Stimulated activated naive CD4-positive, alpha-beta T cell (primary cell): ENCODE measurements around the gene ESM1.

Source experiments
- DNase-seq, 6 experiments: peaks; one replicate each; lab custom pipeline; 2025; lab: John Stamatoyannopoulos, UW

ESM1 gene

DNA sequence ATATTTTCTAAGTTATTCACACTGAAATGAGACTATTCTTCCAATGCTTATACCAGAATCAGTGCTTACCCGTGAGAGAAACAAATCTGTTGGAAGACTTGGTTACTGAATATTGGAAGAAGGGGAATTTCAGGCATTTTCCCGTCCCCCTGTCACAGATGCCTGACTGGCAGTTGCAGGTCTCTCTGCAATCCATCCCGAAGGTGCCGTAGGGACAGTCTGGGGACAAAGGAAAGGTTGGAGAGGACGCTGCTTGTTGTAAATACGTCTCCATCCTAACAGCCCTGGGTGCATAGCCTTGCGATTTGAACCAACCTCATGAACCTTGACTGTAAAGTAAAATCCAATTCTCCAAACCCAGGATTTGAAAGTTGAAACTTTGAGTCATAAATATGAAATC is 3.5 kb downstream of the ESM1 start:
- DNase-seq: no peak

DNA sequence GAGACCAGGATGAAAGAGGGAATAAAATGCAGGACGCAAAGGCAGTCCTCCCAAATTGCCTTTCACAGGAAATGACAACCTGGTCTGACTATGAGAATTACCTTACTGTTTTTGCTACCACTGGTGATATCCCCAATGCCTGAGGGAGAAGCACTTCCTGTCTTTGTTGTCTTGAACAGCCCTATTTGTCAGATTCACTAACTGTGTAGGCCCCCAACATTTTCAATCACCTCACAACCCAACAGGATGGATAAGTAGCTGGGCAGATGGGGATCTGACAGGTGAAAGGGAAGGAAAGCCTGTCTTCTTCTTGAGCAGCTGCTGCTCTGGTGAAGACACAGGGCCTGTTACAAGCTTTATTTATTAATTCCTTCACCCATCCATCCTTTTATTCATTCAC is 9.7 kb downstream of the ESM1 start:
- DNase-seq: no peak

DNA sequence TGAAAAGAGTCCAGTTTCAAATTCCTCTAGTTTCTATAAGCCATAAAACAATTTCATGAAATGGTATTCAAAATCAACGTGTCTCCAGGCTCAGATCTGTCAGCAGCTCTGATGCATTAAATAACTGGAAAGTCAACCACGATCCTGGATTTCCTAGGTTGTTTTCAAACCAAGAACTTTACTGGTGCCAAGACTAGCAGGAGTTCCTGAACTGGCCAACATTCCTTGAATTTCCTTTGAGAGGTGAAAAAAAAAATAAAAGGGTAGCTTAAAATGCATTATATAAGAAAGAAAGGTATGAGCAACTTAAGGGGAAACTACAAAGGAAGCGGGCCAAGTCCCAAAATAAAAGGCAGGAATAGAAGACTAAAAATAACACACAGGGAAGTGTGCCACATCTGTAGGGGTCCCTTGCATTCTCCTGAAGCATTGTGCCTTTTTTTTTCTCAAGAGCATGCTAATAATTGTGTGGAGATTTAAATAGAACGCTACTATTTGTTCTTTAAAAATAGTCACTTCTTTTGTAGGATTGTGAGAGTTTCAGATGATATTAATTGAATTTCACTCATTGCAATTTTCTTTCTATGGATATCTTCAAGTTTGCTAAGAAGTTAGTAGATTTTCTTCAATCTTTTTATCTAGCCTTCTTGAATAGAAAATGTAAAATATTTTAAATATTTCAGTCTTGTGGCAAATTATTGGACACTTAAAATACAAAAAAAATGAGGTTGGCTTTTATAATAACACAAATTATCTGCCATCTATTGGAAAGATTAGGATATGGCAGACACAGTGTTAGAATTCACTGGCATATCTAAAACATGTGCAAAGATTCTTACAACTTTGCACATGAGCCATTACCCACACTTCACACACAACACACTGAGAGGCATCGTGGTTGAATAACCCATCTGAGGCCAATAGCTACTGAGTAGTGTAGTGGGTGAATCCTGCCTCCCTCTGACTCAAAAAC is 15.3 kb downstream of the ESM1 start:
- DNase-seq: no peak

DNA sequence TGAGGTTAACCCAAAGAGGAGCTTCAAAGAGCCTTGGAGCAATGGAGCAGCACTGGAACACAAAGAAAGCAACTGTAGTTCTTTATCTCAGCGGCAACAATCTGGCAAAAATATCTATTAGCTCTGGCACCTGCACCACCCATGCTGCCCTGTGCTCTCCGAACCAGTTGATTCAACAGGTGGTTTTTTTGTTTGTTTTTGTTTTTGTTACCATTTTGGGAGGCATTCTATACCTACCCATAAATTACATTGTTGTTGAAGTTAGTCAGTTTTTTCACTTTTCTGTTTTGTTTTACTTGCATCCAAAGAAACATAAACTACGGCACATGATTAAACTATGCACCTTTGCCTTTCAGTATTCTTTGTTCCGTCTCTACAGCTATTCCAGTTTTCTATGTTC is 16.2 kb downstream of the ESM1 start:
- DNase-seq: no peak

DNA sequence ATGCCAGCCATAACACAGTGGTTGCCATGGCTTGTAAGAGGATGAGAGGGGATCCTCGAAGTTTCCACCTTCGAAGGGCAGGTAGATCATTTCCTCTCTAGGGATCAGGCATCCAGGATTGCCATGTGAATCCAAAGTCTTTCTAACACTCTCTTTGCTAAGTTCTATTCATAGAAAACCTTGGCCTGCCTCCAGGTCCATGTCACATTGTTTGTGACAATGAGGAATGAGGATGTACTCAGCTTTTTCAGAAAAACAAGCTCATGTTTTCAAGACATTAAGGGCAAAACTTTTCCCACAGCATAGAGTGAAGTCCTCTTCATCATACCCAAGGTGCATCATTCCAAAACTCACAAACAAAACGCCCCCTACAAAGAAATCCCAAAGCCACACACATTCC is 19.6 kb downstream of the ESM1 start:
- no peak for DNase-seq

DNA sequence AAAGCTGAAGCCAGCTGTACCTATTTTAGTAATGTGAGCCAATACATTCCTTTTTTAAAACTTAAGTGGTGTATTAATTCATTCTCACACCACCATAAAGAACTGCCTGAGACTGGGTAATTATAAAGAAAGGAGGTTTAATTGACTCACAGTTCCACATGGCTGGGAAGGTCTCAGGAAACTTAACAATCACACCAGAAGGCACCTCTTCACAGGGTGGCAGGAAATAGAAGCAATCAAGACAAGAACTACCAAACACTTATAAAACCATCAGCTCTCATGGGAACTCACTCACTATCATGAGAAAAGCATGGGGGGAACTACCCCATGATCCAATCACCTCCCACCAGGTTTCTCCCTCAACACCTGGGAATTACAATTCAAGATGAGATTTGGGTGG is 21.0 kb downstream of the ESM1 start:
- DNase-seq: no peak

DNA sequence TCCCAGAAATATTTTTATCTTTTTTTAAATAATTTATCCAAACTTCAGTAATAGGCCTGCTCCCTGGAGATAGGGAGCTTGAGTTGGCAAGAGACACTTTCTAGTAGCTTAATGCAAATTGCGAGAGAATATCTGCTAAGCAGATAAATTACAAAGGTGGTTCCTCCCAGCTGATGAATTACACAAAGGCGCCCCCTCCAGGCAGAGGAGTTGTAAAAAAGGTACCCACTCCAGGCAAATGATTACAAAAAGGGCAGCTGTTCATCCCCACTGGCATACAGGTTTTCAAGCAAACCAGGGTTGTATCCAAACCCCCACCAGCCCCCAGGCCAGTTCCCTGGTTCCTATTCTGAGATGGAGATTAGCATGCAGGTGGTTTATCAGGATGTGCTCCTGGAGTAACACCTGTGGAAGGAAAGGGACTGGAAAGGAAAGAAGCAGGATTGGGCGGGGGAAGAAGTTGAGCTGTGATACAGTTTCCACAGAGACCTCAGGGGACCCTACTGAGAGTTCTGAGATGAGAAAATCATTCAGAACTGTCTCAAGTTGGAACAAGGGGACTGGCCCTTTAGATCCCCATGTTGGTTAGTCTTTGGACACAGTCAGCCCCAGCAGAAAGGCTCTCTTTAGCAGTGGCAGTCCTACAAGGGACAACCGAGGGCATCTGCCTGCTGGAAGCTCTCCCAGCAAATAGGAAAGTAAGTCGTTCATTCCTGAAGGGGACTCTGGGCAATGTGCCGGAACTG is 25.5 kb downstream of the ESM1 start:
- no peak for DNase-seq

DNA sequence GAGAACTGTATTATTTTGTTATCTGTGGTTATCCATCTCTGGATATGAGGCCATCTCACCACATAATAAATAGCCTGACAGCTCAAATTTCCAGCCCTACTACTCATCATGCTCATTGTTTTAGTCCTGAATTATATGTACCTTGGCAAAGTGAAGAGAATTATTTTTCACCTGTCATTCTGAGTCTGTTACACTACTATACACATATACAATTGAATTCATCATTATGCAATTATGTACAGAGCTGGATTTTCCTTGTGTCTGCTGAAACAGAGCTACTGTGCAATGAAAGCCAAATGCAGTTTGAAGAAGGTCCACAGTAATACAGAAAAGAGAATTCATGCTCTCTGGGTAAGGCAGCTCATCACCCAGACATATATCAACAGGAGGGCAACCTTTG is 28.5 kb downstream of the ESM1 start:
- no peak for DNase-seq

DNA sequence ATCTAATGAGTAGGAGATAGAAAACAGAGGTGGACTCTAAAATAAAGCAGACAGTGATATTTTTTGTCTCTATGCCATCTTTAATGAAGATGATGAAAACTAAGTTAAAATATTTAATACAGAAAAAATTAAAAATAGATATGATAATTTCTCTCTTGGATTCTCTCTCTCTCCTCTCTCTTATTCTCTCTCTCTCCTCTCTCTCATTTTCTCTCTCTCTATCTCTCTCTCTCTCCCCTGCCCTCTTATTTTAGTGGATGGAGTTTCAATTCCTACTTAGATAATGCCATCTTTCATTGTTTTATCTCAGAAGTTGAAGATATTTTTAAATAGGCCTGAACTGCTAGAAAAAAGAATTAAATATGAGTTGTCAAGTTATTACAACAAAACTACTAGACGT is 38.2 kb downstream of the ESM1 start:
- DNase-seq: no peak

DNA sequence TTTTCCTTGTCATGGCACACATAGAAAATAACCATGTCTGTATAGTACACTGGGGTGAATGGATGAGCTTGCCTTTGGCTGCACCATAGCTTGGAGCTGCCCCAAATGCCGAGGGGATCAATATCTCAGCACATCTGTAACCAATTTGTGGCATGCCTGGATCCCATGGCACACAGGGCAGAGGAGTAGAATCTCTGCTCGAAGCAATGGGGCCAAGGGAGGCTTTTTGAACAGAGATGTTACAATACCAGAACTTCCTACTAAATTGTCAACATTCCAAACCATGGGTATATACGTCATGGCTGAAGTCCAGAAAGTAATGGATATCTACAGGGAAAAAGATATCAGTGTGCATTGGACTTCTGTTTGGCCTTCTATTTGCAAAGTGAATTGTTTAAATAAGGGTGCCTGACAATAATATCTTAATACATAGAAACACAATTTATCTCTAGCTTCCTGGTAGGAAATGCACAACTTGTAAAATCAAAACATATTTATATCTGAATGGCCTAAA is 39.0 kb downstream of the ESM1 start:
- DNase-seq: no peak

DNA sequence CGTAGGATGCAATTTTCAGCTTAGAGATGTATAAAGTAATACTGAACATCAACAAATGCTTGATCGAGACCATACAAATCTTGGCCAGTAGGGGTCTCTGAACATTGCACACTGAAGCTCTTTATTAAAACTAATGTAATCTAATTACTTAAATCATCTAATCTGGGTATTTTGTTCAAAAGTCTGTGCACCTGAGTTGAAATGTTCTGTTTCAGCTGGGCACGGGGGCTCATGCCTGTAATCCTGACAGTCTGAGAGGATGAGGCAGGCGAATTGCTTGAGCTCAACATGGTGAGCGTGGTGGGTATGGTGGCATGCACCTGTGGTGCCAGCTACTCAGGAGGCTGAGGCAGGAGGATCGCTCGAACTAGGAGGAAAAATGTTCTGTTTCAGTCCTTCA is 41.0 kb downstream of the ESM1 start:
- DNase-seq: peak in 5 of 6 experiments; percentile 3 to 61 (median 19)

DNA sequence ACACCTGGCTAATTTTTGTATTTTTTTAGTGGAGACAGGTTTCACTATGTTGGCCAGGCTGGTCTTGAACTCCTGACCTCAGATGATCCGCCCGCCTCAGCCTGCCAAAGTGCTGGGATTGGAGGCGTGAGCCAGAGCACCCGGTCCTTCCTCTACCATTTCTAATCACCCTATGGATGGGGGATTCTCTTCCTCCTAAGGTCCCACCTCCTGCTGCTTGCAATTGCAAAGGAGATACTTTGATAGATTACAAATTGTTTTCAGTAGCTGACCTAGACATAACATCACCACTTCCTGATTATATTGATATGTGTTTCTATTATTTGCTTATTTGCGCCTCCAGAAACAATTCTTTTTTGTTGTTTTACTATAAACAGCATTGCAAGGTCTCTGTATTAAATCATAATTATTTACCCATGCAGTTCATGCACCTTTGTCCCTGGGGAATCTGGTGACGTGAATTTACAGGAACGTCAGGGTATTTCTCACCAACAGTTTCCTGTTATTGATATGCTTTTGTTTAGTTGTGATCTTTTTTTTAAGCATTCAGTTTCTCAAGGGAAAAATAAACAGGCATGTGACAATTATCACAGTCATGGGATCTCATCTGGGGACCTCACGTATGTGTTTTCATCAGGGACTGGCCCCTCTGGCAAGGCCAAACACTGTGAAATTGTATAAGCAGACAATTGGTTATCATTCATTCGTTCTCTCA is 43.2 kb downstream of the ESM1 start:
- no peak for DNase-seq

DNA sequence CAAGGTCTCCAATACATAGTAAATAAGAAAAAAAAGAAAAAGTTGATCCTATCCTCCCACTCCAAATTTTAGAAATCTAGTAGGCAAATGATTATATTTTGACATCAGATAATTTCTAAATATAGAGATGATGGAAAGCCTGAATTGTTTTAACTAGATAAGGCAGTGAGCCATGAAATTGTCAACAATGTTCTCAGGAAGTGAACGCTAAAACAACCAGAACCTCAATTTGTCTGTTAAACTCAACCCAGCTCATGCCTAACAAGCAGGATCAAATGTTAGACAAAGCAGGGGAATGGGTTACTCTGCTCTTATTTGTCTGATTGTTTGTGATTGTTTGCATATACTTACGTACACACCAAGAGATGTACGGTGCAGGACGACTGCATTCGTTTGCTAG is 49.2 kb downstream of the ESM1 start:
- DNase-seq: no peak

DNA sequence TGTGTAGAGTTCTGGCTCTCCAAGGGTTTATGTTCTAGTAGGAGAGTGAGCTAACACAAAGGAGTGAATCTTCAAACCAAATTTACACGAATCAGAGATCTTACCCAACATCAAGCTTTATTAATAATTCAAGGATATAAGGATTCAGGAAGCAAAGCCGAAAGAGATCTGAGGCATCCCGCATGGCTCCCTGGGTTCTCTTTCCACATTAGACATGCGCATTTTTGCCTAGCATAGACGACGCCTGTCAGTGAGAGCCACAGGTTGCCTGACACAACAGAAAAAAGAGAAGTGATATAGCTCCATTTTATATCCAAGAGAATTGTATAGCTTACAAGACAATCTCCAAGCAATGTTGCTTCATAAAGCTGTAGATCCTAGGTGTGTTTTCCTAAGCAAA is 52.6 kb downstream of the ESM1 start:
- DNase-seq: no peak

DNA sequence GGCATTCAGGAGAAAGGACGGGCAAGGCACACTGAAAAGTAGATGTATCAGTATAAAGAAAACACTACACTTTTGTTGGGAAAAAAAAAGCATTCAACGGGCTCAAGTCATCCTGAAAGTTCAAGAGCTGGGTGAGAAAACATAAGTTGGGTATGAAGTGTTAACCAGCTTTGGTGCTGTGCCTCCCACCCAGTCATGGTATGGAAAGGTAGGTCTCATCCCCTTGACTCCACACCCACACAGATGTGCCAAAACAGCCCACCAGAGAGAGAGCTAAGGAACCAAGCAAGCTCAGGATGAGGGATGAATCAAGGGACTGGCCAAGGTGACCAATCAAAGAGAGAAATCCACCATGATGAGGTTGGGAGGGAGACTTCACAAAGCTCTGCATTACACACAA is 54.7 kb downstream of the ESM1 start:
- DNase-seq: no peak
